GM20000 (cell line): ENCODE results near the gene IRF4.

Experiments used
- DNase-seq: peaks from one replicate; pipeline ENCODE4 v3.0.0; 2012; ENCODE audit warnings: low spot score
- CTCF ChIP-seq: IDR thresholded peaks from 2 replicates; pipeline ENCODE4 v1.5.1; 2012; ENCODE audit warnings: mild to moderate bottlenecking, control low read depth; ENCODE audit errors: extremely low read depth, missing control alignments

Gene IRF4

GRCh38 chr6:345747-346385 is 45.7 kb upstream of the IRF4 start:
- DNase-seq, result no peak

GRCh38 chr6:346386-347030 is 45.0 kb upstream of the IRF4 start:
- DNase-seq, result no peak
- TF ChIP-seq CTCF, result no peak

More at GRCh38 chr6:345747-346385, 45.7 kb upstream of the IRF4 start:
- no peak for TF ChIP-seq CTCF

- DNase-seq, result peak; percentile 76
- TF ChIP-seq CTCF, result no peak
Measured at GRCh38 chr6:347232-347631, 44.3 kb upstream of the IRF4 start.

- no peak for TF ChIP-seq CTCF
- no peak for DNase-seq
Measured at GRCh38 chr6:347951-348859, 43.3 kb upstream of the IRF4 start.

GRCh38 chr6:348860-349396 is 42.6 kb upstream of the IRF4 start:
- no peak for DNase-seq
- TF ChIP-seq CTCF, result no peak

- no peak for DNase-seq
- TF ChIP-seq CTCF, result no peak
Measured at GRCh38 chr6:349491-349921, 42.0 kb upstream of the IRF4 start.
